GM18505 (cell line): ENCODE data around the gene ZMYM4.
A peak's percentile ranks its signal among the peaks of the same experiment; 100 is the strongest.
"Not testable (repeated sequence)": the region's sequence is repeated elsewhere in the genome, so short reads cannot be mapped to it uniquely, and the experiment has no call there.

Experiments
- ATAC-seq: cut with Tn5 transposase; IDR thresholded peaks from one replicate; pipeline ENCODE4 v1.9.1; 2021; ENCODE audit not compliant: unreplicated experiment
- POLR2A ChIP-seq: IDR thresholded peaks from 4 replicates; pipeline ENCODE4 v1.6.1; 2011; ENCODE audit warnings: borderline replicate concordance; ENCODE audit not compliant: insufficient read depth, insufficient read length; ENCODE audit errors: extremely low read depth

ZMYM4 gene

DNA sequence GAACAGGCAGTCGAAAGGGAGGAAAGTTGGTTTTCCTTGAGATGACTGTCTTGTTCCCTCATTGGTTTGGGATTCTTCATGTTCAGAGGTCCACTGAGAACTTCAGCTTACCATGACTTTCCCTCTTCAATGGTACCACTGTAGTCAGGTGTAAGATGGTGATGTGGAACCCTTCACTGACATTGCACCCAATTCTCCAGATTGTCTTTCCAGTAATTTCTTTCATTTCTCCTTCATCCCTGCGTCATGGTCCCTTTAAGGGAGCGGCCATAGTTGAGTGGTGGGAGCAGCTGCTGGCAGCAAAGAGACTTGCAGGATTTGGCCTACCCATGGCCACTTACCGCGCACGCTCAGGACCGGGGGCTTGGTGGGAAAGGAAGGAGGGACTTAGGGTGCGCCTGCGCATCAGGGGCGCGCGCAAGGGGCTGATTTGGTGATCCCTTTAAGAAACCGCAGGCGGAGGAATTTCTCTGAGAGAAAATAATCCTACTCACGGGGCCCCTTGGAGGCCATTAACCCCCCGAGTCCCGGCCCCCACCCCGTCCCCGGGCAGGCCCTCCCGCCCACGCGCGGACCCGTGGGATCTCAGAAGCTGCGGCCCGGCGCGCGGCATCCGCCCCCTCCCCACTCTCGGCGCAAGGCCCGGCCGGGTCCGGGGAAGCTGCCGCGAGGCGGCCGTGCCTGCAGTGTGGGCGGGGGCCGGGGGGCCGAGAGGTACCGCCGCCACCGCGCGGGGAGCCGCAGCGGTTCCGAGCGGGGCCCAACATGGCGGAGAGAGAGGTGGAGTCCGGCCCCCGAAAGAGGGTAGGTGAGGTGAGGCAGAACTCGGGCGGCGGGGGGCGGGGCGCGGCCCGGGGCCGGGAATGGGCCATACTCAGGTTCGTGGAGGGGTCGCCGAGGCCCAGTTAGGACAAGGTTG is at the start of gene ZMYM4:
TSS of gene ZMYM4 (plus strand) at position 428 of the 919 bp plus-strand sequence. CDS start at position 766, 338 bp downstream.
- peak; percentile 74 for ATAC-seq
- TF ChIP-seq POLR2A, result peak; percentile 77

GRCh38 chr1:35220976-35221375 is 47.5 kb upstream of the ZMYM4 start:
- TF ChIP-seq POLR2A, result no peak
- ATAC-seq, result no peak

- ATAC-seq, result no peak
- no peak for TF ChIP-seq POLR2A
These were observed 46.0 kb upstream of the ZMYM4 start for GRCh38 chr1:35222322-35223083.

- no peak for TF ChIP-seq POLR2A
These were observed 45.4 kb upstream of the ZMYM4 start for GRCh38 chr1:35223084-35223630.

GRCh38 chr1:35226546-35226945 is 42.0 kb upstream of the ZMYM4 start:
- TF ChIP-seq POLR2A, result no peak
- no peak for ATAC-seq

More at GRCh38 chr1:35223084-35223630, 45.4 kb upstream of the ZMYM4 start:
- ATAC-seq, result no peak

DNA sequence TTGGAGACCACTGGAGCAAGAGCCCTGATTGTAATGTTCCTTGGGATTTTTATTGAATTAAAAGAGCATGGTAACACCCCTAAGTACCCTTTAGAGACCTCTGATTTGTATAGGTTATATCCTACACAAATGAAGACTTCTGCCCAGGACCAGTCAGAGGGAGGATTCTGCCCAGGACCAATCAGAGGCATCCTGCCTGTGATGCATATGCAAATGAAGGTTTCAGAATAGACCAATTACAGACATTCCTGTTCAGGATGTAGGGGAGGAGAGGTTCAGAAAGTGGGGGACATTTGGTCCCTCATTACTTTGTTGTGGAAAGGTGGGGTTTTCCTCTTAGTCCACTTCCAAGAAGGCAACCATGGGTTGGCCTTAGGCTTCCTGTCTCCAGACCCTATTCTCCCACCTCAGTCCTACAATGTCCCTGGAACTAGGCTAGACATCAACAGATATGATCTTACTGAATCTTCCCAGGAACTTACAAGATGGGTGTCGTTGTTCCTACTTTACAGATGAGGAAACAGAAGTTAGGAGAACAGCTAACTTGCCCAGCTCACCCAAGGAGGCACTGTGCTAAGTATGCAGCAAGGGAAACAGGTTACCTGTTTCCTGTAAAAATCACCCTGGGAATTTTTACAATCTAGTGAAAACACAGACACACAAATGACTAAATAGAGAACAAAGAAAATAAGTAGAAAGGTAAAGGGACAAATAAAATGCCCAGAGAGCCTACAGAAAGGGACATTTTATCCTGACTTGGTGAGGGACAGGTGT is 38.7 kb upstream of the ZMYM4 start:
- ATAC-seq, result no peak
- no peak for TF ChIP-seq POLR2A

DNA sequence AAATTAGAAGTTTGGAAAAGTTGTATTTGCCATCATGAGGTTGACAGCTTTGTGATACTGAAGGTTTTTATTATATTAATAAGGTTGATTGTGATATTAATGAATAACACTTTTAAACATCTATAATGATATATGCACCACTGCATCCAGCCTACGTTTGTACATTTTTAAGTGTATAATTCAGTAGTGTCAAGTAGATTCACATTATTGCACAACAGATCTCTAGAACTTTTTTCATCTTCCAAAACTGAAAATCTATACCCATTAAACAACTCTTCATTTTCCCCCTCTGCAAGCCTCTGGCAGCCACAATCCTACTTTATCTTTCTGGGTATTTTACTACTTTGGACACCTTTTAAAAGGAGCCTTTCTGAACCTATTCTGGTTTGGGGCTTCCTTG is 37.2 kb upstream of the ZMYM4 start:
- no peak for TF ChIP-seq POLR2A
- no peak for ATAC-seq

DNA sequence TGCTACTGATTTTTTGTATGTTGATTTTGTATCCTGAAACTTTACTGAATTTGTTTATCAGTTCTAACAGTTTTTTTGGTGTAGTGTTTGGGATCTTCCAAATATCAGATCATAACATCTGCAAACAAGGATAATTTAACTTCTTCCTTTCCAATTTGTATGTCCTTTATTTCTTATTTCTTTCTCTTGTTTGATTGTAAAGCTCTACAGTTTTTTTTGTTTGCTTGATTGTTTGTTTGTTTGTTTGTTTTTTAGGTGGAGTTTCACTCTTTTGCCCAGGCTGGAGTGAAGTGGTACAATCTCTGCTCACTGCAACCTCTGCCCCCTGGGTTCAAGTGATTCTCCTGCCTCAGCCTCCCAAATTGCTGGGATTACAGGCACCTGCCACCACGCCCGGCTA is 31.7 kb upstream of the ZMYM4 start:
- ATAC-seq, result not testable (repeated sequence)

GRCh38 chr1:35243691-35244090 is 24.8 kb upstream of the ZMYM4 start:
- TF ChIP-seq POLR2A, result no peak
- ATAC-seq, result no peak

GRCh38 chr1:35247256-35247655 is 21.3 kb upstream of the ZMYM4 start:
- ATAC-seq, result no peak
- no peak for TF ChIP-seq POLR2A

DNA sequence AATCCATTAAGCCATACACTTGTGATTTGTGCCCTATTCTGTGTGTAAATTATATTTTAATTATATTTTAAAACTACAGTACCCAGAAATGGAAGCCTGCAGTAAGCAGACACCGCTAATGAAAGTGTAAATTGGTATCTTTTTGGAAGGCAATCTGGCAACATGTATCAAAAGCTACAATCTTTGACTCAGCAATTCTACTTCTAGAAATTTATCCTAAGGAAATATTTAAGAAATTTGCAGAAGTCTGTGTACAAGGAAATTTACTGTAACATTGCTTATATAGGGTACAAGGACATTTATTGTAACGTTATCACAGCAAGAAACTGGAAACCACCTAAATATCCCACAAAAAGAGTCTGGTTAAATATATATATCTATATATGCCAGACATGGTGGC is 14.6 kb upstream of the ZMYM4 start:
- TF ChIP-seq POLR2A, result no peak

DNA sequence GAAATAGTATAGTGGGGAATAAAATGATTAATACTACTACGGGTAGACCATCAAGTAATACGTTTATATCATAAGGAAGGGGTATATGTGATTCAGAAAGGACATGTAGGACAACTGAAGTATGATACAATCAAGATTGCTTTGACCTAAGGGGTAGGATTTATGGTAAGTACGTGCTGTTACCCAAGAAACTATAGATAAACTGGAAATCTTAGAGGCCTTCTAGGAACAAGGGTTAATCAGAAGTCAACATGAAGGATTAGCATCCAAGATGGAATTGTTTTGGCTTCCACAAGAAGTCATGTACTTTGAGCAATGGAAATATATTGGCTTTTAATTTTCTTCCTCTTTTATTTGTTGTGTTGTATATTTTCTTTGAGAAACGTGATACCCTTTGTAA is 13.2 kb upstream of the ZMYM4 start:
- TF ChIP-seq POLR2A, result no peak
- no peak for ATAC-seq

More for the DNA sequence above, 14.6 kb upstream of the ZMYM4 start:
- no peak for ATAC-seq

GRCh38 chr1:35259561-35259960 is 8.9 kb upstream of the ZMYM4 start:
- TF ChIP-seq POLR2A, result no peak
- ATAC-seq, result no peak
